ENCODE data around the gene ADGRL1. TPM values are rescaled to one million over a fixed set of nuclear protein-coding genes. Genes with fewer than 3 reads are reported as not detected.

Gene ADGRL1
- total and polyA plus RNA-seq, 9 of the 15 experiments (the other 6 are each of a cell fraction or from before 2014, with no cell fraction given), result 0.14 to 37.0 (median 8.6) TPM

GRCh38 chr19:14165990-14166830 is 39.8 kb downstream of the ADGRL1 start:
- Histone ChIP-seq H3K4me3 (no peak overlapping the region), H3K9me1 (ENCODE audit: control insufficient read depth, insufficient read depth, low read length) (no peaks in the 10 kb centered on the region), H3K79me2 (ENCODE audit: control insufficient read depth, insufficient read depth, low read length) (no peaks in the 10 kb centered on the region), H3K27me3 (ENCODE audit: control insufficient read depth in 2 of 2, insufficient read depth in 2 of 2, low read length in 2 of 2) (no peaks in the 10 kb centered on the region), H3K27ac (ENCODE audit: extremely low read depth, low read depth, low read length) (no peak overlapping the region), H3K9me3 (replicated peaks; ENCODE audit: control insufficient read depth, insufficient read depth, low read depth, low read length) (no peaks in the 10 kb centered on the region), H2AFZ (ENCODE audit: low read depth, low read length) (no peak overlapping the region), H3K4me1 (replicated peaks in 1 of 2; ENCODE audit: control insufficient read depth in 2 of 2, insufficient read depth in 2 of 2, low read length in 2 of 2) (peaks cover 0 to 31% of the 10 kb centered on the region in 2 experiments; a peak in 2 of 5 replicates), H4K20me1 (replicated peaks; ENCODE audit: control insufficient read depth, insufficient read depth, low read length) (no peaks in the 10 kb centered on the region; the same call in 1 of the 2 replicates), H3K9ac (ENCODE audit: insufficient read depth in 1 of 2, low read depth in 2 of 2, low read length in 2 of 2) (no peak overlapping the region), H3K4me2 (ENCODE audit: insufficient read depth, low read length) (no peak overlapping the region), H3K36me3 (ENCODE audit: control insufficient read depth, insufficient read depth, low read length) (peaks cover 22% of the 10 kb centered on the region; the same call in 2 of the 3 replicates)
- FAIRE-seq, result no peak
- intact Hi-C loops (cut with micrococcal nuclease), result no loop called here
- no TSS peak for BruUV-seq (replicated peaks)
- TF ChIP-seq, protein P1, sequence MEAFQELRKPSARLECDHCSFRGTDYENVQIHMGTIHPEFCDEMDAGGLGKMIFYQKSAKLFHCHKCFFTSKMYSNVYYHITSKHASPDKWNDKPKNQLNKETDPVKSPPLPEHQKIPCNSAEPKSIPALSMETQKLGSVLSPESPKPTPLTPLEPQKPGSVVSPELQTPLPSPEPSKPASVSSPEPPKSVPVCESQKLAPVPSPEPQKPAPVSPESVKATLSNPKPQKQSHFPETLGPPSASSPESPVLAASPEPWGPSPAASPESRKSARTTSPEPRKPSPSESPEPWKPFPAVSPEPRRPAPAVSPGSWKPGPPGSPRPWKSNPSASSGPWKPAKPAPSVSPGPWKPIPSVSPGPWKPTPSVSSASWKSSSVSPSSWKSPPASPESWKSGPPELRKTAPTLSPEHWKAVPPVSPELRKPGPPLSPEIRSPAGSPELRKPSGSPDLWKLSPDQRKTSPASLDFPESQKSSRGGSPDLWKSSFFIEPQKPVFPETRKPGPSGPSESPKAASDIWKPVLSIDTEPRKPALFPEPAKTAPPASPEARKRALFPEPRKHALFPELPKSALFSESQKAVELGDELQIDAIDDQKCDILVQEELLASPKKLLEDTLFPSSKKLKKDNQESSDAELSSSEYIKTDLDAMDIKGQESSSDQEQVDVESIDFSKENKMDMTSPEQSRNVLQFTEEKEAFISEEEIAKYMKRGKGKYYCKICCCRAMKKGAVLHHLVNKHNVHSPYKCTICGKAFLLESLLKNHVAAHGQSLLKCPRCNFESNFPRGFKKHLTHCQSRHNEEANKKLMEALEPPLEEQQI (IDR thresholded peaks at IDR 0.05), result no peak
- TF ChIP-seq ZNF280B (CRISPR knock-in tag; IDR thresholded peaks at IDR 0.05), result no peak
- no peak for TF ChIP-seq UBTF (IDR thresholded peaks at IDR 0.05; ENCODE audit: borderline replicate concordance in 1 of 2, low read depth in 2 of 2, low read length in 2 of 2)
- TF ChIP-seq JUN (IDR thresholded peaks at IDR 0.05; ENCODE audit: borderline replicate concordance, low read depth, low read length), result no peak
- TF ChIP-seq JUN (CRISPR knock-in tag; IDR thresholded peaks at IDR 0.05; ENCODE audit: borderline replicate concordance), result no peak
- TF ChIP-seq, protein P2, sequence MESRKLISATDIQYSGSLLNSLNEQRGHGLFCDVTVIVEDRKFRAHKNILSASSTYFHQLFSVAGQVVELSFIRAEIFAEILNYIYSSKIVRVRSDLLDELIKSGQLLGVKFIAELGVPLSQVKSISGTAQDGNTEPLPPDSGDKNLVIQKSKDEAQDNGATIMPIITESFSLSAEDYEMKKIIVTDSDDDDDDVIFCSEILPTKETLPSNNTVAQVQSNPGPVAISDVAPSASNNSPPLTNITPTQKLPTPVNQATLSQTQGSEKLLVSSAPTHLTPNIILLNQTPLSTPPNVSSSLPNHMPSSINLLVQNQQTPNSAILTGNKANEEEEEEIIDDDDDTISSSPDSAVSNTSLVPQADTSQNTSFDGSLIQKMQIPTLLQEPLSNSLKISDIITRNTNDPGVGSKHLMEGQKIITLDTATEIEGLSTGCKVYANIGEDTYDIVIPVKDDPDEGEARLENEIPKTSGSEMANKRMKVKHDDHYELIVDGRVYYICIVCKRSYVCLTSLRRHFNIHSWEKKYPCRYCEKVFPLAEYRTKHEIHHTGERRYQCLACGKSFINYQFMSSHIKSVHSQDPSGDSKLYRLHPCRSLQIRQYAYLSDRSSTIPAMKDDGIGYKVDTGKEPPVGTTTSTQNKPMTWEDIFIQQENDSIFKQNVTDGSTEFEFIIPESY (CRISPR knock-in tag; IDR thresholded peaks at IDR 0.05), result no peak
- no peak for TF ChIP-seq SMAD3 (CRISPR knock-in tag; conservative IDR thresholded peaks at IDR 0.05)
- TF ChIP-seq BMI1 (IDR thresholded peaks at IDR 0.05; ENCODE audit: low read length), result no peak
- TF ChIP-seq TBP (optimal IDR thresholded peaks at IDR 0.05; ENCODE audit: low read depth, low read length), result no peak
- no peak for TF ChIP-seq ZNF184 (CRISPR knock-in tag; IDR thresholded peaks at IDR 0.05)
- no peak for TF ChIP-seq TARDBP (IDR thresholded peaks at IDR 0.05)
- in situ Hi-C loops (cut with MboI), result no loop called here
- DNase-seq (ENCODE audit: extremely low read depth in 1 of 4, low spot score in 3 of 4), result peak in 1 of 4 experiments; percentile 52
- ChIA-PET POLR2A (no interaction called here), CTCF (ENCODE audit: low intra/inter-chr PET ratio) (no interaction called here)
- no peak for ATAC-seq
- 67% methylated on average over 6 of the region's 20 CpGs for whole genome bisulfite sequencing (ENCODE audit: insufficient coverage, low coverage, missing lambda C conversion rate)
